KBM-7 (cell line): Measurements from ENCODE around the gene KIF18B.

Experiments
- DNase-seq: peaks from one replicate; pipeline ENCODE4 v3.0.0-alpha.2; 2015
- in situ Hi-C: fragments of 300-500 bp; cut with MboI; formaldehyde crosslinking; loops from 2 replicates; pipeline ENCODE4 v1.14.3; 2020; ENCODE audit warnings: low sequenced_read_pairs, low pct_unique_long_range_greater_than_20kb, mixed read lengths

The KIF18B gene

DNA sequence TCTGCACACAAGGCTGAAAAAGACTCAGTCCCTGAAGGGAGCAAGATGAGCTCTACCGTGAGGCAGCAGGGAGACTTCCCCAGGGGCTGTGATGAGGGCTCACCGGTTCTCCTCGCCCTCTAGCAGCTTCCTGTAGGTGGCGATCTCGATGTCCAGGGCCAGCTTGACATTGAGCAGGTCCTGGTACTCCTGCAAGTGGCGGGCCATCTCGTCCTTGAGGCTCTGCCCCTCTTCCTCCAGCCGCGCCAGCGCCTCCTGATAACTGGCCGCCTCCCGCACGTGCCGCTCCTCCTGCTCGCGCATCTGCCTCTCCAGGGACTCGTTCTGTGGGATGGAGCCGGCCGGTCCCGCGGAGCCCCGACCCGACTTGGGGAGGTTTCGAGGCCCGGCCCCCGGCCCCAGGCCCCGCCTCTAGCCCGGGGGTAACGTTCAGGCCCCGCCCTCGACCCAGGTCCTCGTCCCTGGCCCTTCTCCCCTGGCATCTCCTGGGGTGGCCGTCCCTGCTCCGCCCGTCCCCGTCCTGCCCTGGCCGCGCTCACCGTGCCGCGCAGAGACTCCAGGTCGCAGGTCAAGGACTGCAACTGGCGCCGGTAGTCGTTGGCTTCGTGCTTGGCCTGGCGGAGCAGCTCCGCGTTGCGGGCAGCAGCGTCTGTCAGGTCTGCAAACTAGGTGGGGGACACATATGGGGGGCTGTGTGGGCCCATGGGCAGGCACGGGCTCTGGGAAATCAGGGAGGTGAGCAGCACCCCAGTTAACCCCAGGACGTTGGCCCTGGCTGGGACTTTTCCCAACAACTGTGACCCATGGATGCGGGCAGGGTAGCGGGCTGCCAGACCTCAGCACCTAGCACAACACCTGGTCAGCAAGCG lies 36.2 kb downstream of the KIF18B start:
- DNase-seq, result peak; percentile 63
- in situ Hi-C loops, result loop anchor here (25.0 kb wide), 2 partner anchors 101 to 201 kb away; no protein-coding TSS in a partner anchor

DNA sequence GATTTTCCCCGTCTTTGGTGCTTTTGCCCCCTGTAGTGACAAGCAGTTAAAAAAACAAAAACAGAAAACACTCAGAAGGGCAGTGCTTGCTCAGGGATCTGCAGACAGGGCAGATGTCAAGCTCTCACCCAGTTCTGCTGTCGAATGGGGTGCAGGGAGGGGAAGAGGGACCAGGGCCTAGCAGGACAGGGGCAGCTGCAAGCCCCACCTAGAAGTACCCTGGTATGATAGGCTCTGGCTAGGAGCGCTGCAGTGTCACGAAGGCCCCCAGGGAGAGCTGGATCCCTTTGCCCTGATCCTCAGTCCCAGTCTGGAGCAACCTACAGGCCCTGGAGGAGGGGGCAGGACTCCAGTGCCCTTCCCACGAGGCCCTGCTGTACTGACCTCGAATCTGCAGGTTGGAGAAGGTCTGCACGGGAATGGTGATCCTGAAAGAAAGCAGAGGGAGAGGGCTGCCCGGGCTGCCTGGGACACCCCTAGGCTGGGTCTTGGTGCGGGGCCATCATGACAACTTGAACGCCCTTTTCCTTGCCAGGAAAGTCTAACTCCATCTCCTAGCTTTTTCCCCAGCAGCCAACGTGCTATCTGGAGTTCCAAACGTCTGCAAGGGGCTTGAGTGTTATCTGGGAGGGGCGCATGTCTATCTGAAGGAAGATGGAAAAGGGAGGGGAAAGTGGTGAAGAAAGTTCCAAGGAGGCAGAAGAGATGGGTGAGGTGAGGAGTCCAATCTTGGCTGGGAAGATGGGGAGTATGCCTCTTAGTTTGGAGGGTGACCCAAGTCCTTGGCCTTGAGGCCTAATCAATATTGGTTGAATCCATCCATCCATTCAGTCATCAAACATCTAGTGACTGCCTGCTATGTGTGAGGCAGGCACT lies 37.1 kb downstream of the KIF18B start:
- DNase-seq, result no peak
- in situ Hi-C loops, result loop anchor here (25.0 kb wide), 2 partner anchors 102 to 202 kb away; no protein-coding TSS in a partner anchor

DNA sequence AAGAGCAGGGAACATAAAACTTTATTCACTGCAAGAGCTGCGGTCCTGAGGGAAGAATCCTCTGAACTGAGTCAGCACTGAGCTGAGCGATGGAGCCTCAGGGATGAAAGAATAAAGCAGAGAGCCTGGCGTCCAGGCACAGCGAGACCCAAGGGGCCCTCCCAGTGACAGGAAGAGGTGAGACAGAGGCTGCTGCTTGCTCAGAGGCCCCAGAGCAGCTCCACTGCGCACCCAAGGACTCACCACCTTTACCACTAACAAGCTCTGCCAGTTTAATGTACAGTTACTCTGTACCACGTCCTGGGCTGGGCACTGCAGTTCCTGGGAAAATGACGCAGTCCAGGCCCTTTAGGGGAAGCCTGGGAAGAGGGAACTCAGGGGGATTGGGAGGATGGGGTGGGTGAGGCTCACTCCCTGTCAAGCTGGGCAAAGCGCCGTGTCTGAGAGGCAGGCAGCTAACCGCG lies 37.9 kb downstream of the KIF18B start:
- no peak for DNase-seq

DNA sequence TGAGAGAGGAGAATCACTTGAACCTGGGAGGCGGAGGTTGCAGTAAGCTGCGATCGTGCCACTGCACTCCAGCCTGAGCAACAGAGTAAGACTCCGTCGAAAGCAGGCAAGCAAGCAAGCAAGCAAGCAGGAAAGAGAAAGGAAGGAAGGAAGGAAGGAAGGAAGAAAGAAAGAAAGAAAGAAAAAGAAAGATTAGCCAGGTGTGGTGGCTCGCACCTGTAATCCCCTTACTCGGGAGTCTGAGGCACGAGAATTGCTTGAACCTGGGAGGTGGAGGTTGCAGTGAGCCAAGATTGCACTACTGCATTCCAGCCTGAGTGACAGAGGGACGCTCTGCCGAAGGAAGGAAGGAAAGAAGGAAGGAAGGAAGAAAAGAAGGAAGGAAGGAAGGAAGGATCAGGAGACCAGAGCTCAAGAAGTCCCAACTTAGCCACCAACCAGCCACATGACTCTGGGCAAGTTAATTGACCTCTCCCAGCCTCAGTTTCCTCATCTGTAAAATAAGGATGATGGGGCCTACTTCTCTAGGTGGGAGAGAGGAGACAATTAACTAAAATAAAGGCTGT lies 38.7 kb downstream of the KIF18B start:
- in situ Hi-C loops, result loop anchor here (25.0 kb wide), 2 partner anchors 103 to 203 kb away; no protein-coding TSS in a partner anchor
- DNase-seq, result no peak

More for the DNA sequence above, 37.9 kb downstream of the KIF18B start:
- in situ Hi-C loops, result loop anchor here (25.0 kb wide), 2 partner anchors 103 to 203 kb away; no protein-coding TSS in a partner anchor

DNA sequence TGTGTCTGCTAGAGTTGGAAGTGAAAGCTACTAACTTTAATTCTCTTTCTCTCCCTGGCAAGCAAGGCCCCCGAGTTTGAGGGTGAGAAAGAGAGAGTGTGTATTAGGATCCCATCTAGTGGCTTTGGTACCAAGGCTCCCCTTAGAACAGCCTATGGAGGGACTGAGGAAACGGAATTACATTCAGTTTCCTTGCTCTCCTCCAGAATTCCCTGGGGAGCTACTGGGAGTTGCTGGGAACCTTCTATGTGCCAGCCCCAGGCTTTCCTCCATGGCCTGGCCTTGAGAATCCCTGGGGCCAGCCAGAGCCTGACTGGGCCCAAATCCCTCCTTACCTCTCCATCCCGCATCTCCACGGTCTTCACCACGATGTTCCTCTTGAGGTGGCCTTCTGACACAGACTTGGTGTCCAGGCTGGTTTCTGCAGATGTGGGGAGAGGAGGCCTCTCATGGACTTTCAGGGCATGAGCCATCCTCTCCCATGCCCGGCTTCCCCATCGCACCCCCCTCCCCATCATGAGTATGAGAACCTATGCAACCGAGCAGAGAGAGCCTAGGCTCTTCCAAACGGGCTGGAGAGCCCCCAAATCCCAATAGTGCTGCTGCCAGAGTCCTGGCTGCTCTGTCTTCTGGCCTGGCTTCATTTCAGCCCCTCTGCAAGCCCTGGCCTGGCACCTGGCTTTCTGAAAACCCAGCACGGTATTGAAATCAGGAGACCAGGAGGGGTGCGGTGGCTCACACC lies 39.7 kb downstream of the KIF18B start:
- no peak for DNase-seq
- in situ Hi-C loops, result loop anchor here (25.0 kb wide), 2 partner anchors 104 to 204 kb away; no protein-coding TSS in a partner anchor

DNA sequence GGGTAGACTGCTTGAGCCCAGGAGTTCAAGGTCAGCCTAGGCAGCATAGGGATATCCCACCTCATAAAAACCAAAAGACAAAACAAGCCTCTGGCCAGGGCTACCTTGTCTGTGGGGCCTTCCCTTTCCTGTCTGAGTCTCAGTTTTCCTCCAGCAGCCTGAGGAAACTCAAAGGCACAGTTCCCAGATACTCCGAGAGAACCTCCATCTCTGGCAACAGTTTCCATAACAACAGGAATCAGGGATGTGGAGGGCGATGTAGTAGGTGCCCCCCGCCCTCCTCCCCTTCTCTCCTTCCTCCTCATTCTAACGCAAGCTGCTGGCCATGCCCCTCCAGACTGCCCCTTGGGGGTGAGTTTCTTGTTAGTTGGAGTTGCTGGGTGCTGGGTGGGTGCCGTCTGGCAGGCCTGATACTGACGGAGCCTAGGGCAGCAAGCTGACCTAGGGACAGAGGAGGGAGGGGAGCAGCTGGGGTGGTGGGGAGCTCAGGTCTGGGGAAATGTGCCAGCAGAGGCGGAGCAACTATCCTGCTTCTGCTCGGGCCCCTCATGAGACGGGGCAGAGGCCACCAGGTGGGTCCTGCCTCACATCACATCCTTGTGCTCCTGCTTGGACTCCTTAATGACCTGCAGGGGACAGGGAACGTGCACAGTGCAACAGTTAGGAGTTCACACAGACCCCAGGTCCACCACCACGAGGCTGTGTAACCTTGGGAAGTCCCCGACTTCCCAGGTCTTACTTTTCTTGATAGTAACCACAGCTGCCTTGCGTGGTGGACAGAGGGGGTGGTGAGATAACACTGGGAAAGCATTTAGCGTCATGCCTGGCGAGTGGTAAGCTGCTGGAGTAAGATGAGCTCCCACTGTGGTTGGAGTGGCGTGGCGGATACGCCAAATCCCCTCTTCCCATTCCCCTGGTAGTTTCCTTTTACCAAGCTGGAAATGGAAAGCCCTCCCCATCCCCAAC lies 40.5 kb downstream of the KIF18B start:
- no peak for DNase-seq
- in situ Hi-C loops, result loop anchor here (25.0 kb wide), 2 partner anchors 105 to 205 kb away; no protein-coding TSS in a partner anchor

DNA sequence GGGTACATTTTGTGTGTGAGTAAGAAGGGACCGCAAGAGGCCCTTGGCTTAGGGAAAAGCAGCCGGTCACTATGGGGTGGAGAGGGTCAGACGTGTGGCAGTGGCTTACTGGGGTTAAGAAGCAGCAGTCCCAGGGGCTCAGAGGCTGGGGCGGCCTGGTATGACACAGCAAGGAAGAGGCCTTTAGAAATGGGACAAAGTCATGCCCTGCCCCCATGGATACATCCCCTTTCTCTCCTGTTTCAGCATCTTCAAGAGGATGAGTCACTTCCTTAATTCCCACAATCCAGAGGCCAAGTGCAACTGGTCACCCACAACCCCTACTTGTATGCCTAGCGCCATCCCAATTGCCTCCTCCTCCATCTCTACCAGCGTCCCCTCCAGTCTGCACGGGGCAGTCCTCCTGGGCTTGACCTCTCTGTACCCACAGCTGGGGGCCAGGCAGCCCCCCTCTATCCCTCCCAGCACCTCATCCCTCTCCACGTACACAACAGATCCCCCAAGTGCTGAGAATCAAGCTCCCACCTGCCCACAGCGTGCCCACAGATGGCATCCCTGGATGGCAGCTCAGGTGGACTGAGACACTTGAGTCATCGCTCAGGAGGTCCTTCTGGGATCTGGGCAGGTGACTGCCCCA lies 41.4 kb downstream of the KIF18B start:
- DNase-seq, result peak; percentile 55

DNA sequence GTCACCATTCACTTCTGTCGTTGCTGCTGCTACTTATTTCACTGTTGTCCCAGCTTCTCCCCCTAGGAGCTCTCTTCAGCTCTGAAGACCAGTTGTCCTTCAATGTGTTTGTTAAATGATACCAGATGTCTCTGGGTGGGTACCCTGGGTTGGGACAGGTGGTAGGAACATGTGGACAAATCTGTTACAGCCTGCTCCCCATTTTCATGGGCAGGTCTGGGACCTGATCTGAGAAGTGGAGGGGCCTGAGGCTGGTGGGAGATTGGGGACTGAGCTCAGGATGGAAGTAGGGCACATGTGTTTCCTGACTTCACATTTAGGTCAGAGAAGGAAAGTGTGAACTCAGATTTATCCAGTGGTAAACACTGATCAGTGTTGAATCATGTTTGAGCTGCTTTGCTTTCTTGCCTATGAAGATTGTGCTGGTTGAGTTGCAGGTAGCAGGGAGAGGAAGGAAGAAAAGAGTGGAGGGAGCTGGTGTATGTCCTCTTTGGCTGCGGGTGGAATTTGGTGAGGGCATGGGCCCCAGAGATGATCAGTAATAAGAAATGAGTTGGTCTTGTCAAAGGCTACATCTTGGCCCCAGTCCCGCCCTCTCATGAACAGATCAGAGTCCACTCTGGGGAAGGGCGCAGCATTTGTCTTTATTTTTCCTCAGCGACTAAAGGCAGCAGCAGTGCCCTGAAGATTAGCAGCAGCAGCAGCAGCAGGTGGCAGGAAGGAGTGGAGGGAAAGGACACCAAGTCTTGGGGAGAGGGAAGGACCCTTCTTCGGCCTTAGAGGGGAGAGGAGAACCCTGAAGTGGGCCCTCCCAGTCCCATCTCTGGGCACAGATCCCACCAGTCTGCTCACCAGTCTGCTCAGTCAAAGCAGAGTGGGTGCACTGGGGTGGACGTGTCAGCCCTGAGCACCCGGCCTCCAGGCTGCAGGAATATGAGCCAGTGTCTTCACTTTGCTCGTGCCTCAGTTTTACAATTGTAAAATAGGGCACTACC lies 42.3 kb downstream of the KIF18B start:
- DNase-seq, result no peak
- in situ Hi-C loops, result loop anchor here (25.0 kb wide), 2 partner anchors 107 to 207 kb away; no protein-coding TSS in a partner anchor

More for the DNA sequence above, 41.4 kb downstream of the KIF18B start:
- in situ Hi-C loops, result loop anchor here (25.0 kb wide), 2 partner anchors 106 to 206 kb away; no protein-coding TSS in a partner anchor

DNA sequence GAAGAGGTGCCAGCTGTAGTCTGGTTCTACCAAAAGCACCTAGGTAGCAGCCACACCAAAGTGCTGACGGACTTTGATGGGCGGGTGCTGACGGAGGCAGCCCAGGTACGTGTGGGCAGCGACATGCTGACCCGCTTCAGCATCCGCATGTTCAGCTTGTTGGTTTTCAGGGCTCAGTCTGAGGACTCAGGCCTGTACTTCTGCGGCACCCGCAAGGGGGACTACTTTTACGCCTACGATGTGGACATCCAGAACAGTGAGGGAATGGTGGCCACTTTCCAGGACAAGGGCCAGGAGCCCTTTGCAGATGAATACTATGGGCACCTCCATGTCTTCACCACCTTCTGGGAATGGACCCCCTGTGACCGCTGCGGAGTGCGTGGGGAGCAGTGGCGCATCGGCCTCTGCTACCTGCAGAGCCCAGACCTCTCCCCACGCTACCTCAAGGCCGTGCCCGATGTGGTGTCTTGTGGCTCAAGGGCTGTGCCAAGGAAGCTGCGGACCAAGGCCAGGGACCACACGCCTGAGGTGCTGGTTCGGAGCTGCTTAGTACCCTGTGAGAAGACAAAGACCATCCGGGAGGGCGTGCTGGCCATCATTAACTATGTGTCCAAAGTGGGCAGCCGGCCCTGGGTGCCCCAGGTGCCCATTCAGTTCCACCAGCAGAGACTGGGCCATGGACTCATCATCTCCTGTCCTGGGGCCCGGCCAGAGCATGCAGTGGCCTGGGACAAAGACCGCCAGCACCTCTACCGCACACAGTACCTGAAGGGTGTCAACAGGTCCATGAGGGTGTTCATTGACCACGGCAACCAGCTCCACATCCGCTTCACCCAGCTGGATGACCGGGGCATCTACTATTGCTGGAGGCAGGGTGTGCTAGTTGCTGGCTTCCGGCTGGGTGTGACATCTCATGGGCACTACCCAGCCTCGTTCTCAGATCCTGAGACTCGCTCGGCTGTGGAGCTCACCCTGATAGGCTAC lies 43.3 kb downstream of the KIF18B start:
- DNase-seq, result no peak
- in situ Hi-C loops, result loop anchor here (25.0 kb wide), 2 partner anchors 108 to 208 kb away; no protein-coding TSS in a partner anchor

- DNase-seq, result no peak
- in situ Hi-C loops, result loop anchor here (25.0 kb wide), 2 partner anchors 109 to 209 kb away; no protein-coding TSS in a partner anchor
Observed at GRCh38 chr17:44903012-44903685, 44.4 kb downstream of the KIF18B start.

GRCh38 chr17:44902135-44902760 lies 45.3 kb downstream of the KIF18B start:
- in situ Hi-C loops, result loop anchor here (25.0 kb wide), 2 partner anchors 110 to 210 kb away; no protein-coding TSS in a partner anchor

DNA sequence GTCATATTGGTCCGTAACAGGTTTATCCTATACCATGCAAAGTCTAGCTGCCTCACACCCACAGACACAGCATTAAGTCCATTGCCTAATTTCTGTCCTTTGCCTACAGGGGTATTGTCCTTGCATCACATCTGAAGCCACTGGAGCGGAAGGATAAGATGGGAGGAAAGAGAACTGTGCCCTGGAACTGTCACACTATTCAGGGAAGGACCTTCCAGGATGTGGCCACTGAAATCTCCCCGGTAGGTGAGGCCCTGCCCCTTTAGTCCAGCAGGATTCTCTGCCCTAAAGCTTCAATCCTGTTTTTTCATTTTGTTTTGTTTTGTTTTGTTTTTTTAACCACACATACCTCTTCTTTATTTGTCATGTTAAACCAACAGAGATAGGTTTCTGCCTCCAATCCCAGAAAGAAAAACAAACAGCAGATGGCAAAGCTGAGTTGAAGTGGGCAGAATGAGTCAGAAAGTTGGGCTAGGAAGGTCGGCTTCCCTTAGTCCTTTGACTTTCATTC lies 46.1 kb downstream of the KIF18B start:
- no peak for DNase-seq
- in situ Hi-C loops, result loop anchor here (25.0 kb wide), 2 partner anchors 111 to 211 kb away; no protein-coding TSS in a partner anchor

More at GRCh38 chr17:44902135-44902760, 45.3 kb downstream of the KIF18B start:
- DNase-seq, result no peak

GRCh38 chr17:44900894-44901293 lies 46.7 kb downstream of the KIF18B start:
- in situ Hi-C loops, result loop anchor here (25.0 kb wide), 2 partner anchors 111 to 211 kb away; no protein-coding TSS in a partner anchor
- no peak for DNase-seq
